ENCODE results near the gene SPART. TPM values are rescaled to one million over a fixed set of nuclear protein-coding genes. Genes with fewer than 3 reads are reported as not detected.
A peak's percentile ranks its signal among the peaks of the same experiment; 100 is the strongest.

SPART gene
- total RNA-seq, 6 experiments from 2014 or later, result 8.1 to 16.4 (median 9.5) TPM

GRCh38 chr13:36345438-36346221 is 564 bp downstream of the SPART start:
- no peaks in the 10 kb centered on the region for H3K27me3 ChIP-seq
- no peaks in the 10 kb centered on the region for H3K36me3 ChIP-seq
- H3K27ac ChIP-seq, result peak overlapping the region; percentile 89 to 97 (median 96)
- H3K4me3 ChIP-seq, result peak overlapping the region; percentile 55 to 73 (median 67)
- peak; percentile 65 to 67 (median 65) for DNase-seq
- peaks cover 0 to 4% (median 0%) of the 10 kb centered on the region in 4 donors for H3K4me1 ChIP-seq
- WGBS (ENCODE audit: insufficient coverage, low coverage, low lambda C conversion rate, missing lambda C conversion rate), result 2% methylated on average over 37 of the region's 50 CpGs
- peak; percentile 42 to 56 (median 50) for ATAC-seq
- no peaks in the 10 kb centered on the region for H3K9me3 ChIP-seq
- TF ChIP-seq CTCF (IDR thresholded peaks at IDR 0.05), result no peak
- TF ChIP-seq POLR2A (IDR thresholded peaks at IDR 0.05), result peak; percentile 62
- intact Hi-C loops (cut with DNase I), result no loop called here

GRCh38 chr13:36344886-36345437 is 1.2 kb downstream of the SPART start:
- H3K36me3 ChIP-seq, result no peaks in the 10 kb centered on the region
- no peaks in the 10 kb centered on the region for H3K9me3 ChIP-seq
- no peak for ATAC-seq
- TF ChIP-seq POLR2A (IDR thresholded peaks at IDR 0.05) (no peak), CTCF (IDR thresholded peaks at IDR 0.05) (no peak)
- H3K27me3 ChIP-seq, result no peaks in the 10 kb centered on the region
- DNase-seq, result no peak
- intact Hi-C loops (cut with DNase I), result no loop called here
- WGBS (ENCODE audit: insufficient coverage, low coverage, low lambda C conversion rate, missing lambda C conversion rate), result 10% methylated on average over 14 of the region's 14 CpGs
- H3K4me3 ChIP-seq, result peak overlapping the region; percentile 55 to 73 (median 67)
- H3K4me1 ChIP-seq, result peaks cover 0 to 4% (median 0%) of the 10 kb centered on the region in 4 donors
- peak overlapping the region; percentile 89 to 97 (median 96) for H3K27ac ChIP-seq

DNA sequence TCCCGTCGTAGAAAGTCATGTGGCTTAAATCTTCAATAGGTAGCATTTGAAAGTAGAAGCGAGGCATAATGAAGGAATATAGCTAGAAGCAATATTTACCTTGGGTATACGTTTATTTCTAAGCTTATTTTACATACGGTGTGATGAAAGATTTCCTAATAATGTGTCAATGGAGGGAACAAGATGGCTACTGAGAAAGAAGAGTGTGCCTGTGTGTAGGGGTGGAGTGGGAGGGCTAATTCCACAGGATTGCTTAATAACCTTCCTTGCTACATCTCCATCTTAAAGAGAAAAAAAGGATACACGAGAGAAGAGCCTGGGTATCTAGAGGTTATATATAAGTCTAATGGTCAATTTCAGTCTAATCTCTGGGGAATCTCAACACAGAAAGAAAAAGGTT is 2.0 kb downstream of the SPART start:
- peaks cover 0 to 4% (median 0%) of the 10 kb centered on the region in 4 donors for H3K4me1 ChIP-seq
- no peaks in the 10 kb centered on the region for H3K9me3 ChIP-seq
- WGBS (ENCODE audit: insufficient coverage, low coverage, low lambda C conversion rate, missing lambda C conversion rate), result 64% methylated on average over 6 of the region's 6 CpGs
- ATAC-seq, result no peak
- TF ChIP-seq POLR2A (IDR thresholded peaks at IDR 0.05) (no peak), CTCF (IDR thresholded peaks at IDR 0.05) (no peak)
- no peak for DNase-seq
- no peak overlapping the region for H3K4me3 ChIP-seq
- H3K27me3 ChIP-seq, result no peaks in the 10 kb centered on the region
- H3K36me3 ChIP-seq, result no peaks in the 10 kb centered on the region
- peak overlapping the region in 1 of 3 donors; percentile 97 for H3K27ac ChIP-seq
- intact Hi-C loops (cut with DNase I), result no loop called here

DNA sequence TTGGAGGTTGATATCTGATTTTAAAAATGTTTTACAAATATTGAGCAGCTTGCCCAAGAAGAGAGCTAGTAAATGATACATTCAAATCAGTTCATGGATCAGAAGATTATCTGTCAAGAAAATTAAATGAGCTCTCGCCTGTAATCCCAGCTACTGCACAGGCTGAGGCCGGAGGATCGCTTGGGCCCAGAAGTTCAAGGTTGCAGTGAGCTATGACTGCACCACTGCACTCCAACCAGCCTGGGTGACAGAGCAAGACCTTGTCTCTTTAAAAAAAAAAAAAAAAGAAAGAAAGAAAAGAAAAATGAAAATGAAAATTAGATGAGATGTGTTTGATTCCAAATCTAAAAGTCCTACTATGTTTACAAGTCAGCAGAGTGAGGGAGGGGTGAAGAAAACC is 2.4 kb downstream of the SPART start:
- 48% methylated on average over 3 of the region's 3 CpGs for WGBS (ENCODE audit: insufficient coverage, low coverage, low lambda C conversion rate, missing lambda C conversion rate)
- no peaks in the 10 kb centered on the region for H3K36me3 ChIP-seq
- H3K4me1 ChIP-seq, result peaks cover 0 to 4% (median 0%) of the 10 kb centered on the region in 4 donors
- no peaks in the 10 kb centered on the region for H3K27me3 ChIP-seq
- intact Hi-C loops (cut with DNase I), result no loop called here
- H3K4me3 ChIP-seq, result no peak overlapping the region
- ATAC-seq (no peak), DNase-seq (no peak)
- no peak overlapping the region for H3K27ac ChIP-seq
- H3K9me3 ChIP-seq, result no peaks in the 10 kb centered on the region
- TF ChIP-seq POLR2A (IDR thresholded peaks at IDR 0.05) (no peak), CTCF (IDR thresholded peaks at IDR 0.05) (no peak)

Data from right lobe of liver (tissue), 6 donors.